Measurements from ENCODE around the gene SPEF1. TPM values are rescaled to one million over a fixed set of nuclear protein-coding genes. Genes with fewer than 3 reads are reported as not detected.

Gene SPEF1
- total RNA-seq, 1 donor: under 0.01 TPM

DNA sequence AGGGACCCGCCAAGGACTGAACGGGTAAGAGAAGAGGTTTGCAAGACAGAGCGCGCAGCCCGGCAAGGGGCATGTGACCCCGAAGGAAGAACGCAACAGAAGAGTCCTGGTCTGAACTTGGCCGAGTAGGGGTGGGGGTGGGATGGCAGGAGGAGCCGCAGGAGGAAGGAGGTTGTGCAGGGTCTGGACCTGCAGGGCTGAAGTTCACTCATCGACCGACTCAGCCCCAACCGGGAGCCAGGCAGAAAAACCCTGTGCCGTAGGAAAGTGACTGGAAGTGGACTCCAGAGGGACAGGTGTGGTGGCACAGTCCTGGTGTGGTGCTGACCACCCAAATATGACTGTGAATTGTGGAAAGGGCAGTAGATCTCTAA is 28.9 kb downstream of the SPEF1 start:
- TF ChIP-seq, protein P1, sequence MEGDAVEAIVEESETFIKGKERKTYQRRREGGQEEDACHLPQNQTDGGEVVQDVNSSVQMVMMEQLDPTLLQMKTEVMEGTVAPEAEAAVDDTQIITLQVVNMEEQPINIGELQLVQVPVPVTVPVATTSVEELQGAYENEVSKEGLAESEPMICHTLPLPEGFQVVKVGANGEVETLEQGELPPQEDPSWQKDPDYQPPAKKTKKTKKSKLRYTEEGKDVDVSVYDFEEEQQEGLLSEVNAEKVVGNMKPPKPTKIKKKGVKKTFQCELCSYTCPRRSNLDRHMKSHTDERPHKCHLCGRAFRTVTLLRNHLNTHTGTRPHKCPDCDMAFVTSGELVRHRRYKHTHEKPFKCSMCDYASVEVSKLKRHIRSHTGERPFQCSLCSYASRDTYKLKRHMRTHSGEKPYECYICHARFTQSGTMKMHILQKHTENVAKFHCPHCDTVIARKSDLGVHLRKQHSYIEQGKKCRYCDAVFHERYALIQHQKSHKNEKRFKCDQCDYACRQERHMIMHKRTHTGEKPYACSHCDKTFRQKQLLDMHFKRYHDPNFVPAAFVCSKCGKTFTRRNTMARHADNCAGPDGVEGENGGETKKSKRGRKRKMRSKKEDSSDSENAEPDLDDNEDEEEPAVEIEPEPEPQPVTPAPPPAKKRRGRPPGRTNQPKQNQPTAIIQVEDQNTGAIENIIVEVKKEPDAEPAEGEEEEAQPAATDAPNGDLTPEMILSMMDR (IDR thresholded peaks at IDR 0.05; ENCODE audit: insufficient read depth, low read depth, low read length): no peak
- no peak for DNase-seq (ENCODE audit: low read depth)
- peak overlapping the region; percentile 42 for H3K4me3 ChIP-seq (ENCODE audit: low read depth, low read length)

DNA sequence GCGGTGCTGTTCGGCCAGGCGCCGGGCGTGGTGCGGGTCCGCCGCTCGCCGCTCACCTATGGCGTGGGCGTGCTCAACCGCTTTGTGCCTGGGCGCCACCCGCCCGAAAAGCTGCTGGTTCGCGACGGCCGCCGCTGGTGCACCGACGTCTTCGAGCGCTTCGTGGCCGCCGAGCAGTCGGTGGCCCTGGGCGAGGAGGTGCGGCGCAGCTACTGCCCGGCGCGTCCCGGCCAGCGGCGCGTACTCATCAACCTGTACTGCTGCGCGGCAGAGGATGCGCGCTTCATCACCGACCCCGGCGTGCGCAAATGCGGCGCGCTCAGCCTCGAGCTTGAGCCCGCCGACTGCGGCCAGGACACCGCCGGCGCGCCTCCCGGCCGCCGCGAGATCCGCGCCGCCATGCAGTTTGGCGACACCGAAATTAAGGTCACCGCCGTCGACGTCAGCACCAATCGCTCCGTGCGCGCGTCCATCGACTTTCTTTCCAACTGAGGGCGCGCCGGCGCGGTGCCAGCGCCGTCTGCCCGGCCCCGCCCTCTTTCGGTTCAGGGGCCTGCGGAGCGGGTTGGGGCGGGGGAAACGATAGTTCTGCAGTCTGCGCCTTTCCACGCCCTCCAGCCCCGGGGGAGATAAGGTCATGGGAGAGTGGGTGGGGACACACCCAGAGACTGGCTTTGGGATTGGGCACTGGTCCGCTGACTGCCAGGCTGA is 29.4 kb downstream of the SPEF1 start:
- peak overlapping the region; percentile 42 for H3K4me3 ChIP-seq (ENCODE audit: low read depth, low read length)
- DNase-seq (ENCODE audit: low read depth): peak; percentile 42
- TF ChIP-seq, protein P1 (IDR thresholded peaks at IDR 0.05; ENCODE audit: insufficient read depth, low read depth, low read length): no peak

DNA sequence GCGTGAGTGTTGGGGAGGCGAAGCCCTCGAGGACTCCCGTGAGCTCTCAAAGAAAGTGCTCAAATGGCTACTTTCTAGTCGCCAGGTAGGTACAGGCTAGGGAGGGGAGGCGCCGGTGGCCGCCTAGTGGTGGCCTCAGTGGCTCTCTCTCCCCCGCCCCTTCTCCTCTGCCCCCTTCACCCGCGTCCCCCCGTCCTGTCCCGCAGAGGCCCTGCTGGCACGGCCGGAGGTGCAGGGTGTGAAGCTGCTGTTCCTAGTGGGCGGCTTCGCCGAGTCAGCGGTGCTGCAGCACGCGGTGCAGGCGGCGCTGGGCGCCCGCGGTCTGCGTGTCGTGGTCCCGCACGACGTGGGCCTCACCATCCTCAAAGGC is 30.0 kb downstream of the SPEF1 start:
- TF ChIP-seq, protein P1 (IDR thresholded peaks at IDR 0.05; ENCODE audit: insufficient read depth, low read depth, low read length): no peak
- H3K4me3 ChIP-seq (ENCODE audit: low read depth, low read length): no peak overlapping the region
- DNase-seq (ENCODE audit: low read depth): no peak

DNA sequence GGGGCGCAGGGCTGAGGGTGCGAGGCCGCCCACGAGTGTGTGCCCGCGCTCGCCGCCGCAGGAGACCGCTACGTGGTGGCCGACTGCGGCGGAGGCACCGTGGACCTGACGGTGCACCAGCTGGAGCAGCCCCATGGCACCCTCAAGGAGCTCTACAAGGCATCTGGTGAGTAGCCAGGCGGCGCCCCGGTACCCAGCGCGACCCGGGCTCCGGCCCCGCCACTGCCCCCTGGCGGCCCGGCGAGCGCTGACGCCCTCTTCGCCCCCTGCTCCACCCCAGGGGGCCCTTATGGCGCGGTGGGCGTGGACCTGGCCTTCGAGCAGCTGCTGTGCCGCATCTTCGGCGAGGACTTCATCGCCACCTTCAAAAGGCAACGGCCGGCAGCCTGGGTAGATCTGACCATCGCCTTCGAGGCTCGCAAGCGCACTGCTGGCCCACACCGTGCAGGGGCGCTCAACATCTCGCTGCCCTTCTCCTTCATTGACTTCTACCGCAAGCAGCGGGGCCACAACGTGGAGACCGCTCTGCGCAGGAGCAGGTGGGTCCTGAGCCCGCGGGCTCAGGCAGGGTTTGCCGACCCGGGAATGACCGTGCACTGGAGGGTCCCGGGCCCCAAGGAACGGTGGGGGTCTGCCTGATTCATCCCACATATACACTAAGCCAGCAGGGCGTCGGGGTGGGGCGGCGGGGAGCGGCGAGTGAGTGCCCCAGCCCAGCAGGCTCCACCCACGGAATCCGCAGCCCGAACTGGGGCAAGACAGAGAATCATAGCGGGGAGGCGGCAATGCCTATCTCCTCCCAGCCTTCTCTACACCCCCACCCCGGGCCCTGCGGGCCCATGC is 31.3 kb downstream of the SPEF1 start:
- TF ChIP-seq, protein P1 (IDR thresholded peaks at IDR 0.05; ENCODE audit: insufficient read depth, low read depth, low read length): peak; percentile 38
- DNase-seq (ENCODE audit: low read depth): no peak
- H3K4me3 ChIP-seq (ENCODE audit: low read depth, low read length): no peak overlapping the region

DNA sequence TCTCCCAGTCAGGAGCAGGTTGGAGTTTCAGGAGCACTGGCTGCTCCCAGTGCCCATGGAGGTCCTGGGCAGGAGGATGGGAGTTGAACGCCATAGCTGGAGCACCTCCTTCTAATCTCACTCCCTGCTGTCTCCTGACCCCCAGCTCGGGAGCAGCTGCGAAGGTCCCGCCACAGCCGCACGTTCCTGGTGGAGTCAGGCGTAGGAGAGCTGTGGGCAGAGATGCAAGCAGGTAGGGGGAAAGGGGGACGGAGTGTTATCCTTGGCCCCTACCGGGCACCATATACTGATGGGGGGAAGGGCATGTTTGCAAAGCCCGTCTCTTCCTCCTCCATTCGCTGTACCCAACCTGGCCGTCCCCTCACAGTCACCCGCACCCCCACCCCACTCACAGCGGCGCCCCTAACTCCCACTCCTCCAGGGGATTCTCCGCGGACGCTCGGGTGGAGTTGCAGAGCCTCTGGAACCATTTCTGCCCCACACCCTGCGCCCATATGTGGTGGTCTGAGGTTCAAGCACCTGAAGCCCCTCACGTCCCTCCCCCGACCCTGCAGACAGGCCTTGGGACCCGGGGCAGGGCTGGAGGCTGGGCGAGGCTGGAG is 32.1 kb downstream of the SPEF1 start:
- no peak for DNase-seq (ENCODE audit: low read depth)

DNA sequence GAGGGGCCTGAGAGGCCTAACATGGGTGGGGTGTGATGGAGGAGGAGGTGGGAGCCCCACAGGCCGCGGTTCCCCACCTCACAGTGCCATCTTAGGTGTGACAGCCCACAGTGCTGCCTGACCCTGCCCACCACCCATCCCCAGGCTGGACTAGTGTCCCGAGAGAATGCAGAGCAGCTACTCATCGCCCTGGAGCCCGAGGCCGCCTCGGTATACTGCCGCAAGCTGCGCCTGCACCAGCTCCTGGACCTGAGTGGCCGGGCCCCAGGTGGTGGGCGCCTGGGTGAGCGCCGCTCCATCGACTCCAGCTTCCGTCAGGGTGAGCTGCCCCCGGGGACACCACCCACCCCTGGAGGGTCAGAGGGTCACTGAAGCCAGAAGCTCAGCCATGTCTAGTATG is 33.2 kb downstream of the SPEF1 start:
- no peak overlapping the region for H3K4me3 ChIP-seq (ENCODE audit: low read depth, low read length)
- TF ChIP-seq, protein P1 (IDR thresholded peaks at IDR 0.05; ENCODE audit: insufficient read depth, low read depth, low read length): no peak
- DNase-seq (ENCODE audit: low read depth): no peak

More for the DNA sequence above, 32.1 kb downstream of the SPEF1 start:
- H3K4me3 ChIP-seq (ENCODE audit: low read depth, low read length): no peak overlapping the region
- TF ChIP-seq, protein P1 (IDR thresholded peaks at IDR 0.05; ENCODE audit: insufficient read depth, low read depth, low read length): no peak

Data from fibroblast of villous mesenchyme (primary cell).